Breast epithelium (tissue), 3 donors: ENCODE data around the gene ATXN1.

ENCODE experiments used
- POLR2AphosphoS5 ChIP-seq, 3 donors: sonication (generic); formaldehyde crosslinking; IDR thresholded peaks; one replicate each; pipeline ENCODE4 v1.6.1; 2017; ENCODE audit warnings: antibody characterized with exemption in 3 of 3
- TF ChIP-seq, protein P1 (sequence below), 3 donors: fragments of 450-650 bp; IDR thresholded peaks; one replicate each; pipeline ENCODE4 v1.5.1; 2016 to 2017; ENCODE audit warnings: antibody characterized with exemption in 3 of 3, mild to moderate bottlenecking in 3 of 3, moderate library complexity in 3 of 3

DNA sequence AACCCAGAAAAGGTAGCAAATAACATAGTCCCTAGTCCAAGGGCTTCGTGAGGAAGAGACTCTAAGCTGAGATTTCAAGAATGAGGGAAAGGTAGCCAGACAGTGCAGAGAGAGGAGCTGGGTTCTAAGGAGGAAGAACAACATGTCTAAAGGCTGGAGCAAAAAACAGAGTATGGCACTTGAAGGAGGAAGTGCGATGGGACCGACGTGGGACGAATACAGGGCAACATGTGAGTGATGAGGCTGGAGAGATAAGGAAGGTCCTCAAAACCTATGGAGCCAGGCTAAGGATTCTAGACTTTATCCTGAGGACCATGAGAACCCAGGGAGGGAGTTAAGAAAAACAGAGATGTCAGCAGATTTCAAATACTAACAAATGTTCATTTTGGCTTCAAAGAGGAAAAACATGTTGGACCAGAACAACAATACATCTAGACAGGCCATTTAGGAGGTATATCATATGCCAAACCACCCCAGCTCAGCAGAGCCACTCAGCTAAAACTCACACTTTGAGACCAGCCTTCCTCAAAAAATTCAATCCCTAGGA lies 17.5 kb downstream of the ATXN1 start:
- no peak for TF ChIP-seq POLR2AphosphoS5 (IDR thresholded peaks at IDR 0.05)
- TF ChIP-seq, protein P1, sequence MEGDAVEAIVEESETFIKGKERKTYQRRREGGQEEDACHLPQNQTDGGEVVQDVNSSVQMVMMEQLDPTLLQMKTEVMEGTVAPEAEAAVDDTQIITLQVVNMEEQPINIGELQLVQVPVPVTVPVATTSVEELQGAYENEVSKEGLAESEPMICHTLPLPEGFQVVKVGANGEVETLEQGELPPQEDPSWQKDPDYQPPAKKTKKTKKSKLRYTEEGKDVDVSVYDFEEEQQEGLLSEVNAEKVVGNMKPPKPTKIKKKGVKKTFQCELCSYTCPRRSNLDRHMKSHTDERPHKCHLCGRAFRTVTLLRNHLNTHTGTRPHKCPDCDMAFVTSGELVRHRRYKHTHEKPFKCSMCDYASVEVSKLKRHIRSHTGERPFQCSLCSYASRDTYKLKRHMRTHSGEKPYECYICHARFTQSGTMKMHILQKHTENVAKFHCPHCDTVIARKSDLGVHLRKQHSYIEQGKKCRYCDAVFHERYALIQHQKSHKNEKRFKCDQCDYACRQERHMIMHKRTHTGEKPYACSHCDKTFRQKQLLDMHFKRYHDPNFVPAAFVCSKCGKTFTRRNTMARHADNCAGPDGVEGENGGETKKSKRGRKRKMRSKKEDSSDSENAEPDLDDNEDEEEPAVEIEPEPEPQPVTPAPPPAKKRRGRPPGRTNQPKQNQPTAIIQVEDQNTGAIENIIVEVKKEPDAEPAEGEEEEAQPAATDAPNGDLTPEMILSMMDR (IDR thresholded peaks at IDR 0.05): no peak
